ENCODE data around the gene FBXO24.
A peak's percentile ranks its signal among the peaks of the same experiment; 100 is the strongest.

DNA sequence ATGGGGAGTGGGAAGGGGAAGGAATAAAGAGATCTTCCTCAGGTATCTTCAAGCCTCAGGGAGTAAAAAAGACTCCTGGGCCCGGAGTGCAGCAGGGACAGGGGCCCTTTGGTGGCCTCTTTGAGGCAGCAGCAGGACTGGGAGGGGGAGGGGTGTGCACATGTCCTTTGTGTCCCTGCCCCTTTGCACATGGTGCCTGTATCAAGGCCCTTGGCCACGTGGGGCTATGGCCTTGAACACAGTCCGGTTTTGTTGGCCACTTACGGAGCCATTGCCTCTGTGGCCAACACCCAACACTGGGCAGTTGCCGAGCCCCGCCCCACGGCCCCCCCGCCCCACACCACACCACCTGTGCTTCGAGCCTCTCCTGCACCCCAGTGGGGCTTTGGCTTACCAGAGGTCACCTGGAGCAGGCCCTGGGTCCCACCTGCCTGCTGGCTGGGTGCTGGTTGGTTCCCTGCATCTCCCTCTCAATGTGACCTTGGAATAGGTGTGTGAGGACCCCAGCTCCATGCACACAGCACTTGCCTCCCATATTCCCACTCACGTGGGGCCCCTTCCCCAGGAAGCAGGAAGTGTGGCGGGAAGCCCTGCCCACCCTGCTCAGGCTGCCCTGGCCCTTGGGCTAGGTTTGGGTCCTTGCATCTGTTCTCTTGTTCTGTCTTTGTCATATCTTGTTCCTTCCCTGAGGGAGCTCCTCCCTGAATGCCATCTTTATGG lies 17.8 kb upstream of the FBXO24 start:
- TF ChIP-seq, protein P1, sequence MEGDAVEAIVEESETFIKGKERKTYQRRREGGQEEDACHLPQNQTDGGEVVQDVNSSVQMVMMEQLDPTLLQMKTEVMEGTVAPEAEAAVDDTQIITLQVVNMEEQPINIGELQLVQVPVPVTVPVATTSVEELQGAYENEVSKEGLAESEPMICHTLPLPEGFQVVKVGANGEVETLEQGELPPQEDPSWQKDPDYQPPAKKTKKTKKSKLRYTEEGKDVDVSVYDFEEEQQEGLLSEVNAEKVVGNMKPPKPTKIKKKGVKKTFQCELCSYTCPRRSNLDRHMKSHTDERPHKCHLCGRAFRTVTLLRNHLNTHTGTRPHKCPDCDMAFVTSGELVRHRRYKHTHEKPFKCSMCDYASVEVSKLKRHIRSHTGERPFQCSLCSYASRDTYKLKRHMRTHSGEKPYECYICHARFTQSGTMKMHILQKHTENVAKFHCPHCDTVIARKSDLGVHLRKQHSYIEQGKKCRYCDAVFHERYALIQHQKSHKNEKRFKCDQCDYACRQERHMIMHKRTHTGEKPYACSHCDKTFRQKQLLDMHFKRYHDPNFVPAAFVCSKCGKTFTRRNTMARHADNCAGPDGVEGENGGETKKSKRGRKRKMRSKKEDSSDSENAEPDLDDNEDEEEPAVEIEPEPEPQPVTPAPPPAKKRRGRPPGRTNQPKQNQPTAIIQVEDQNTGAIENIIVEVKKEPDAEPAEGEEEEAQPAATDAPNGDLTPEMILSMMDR (IDR thresholded peaks at IDR 0.05) = no peak
- TF ChIP-seq POLR2A (IDR thresholded peaks at IDR 0.05) (no peak), EP300 (IDR thresholded peaks at IDR 0.05; ENCODE audit: low read depth) (no peak), POLR2AphosphoS5 (IDR thresholded peaks at IDR 0.05) (peak in 2 of 3 donors; percentile 9 to 39)
